Tibial artery (tissue), 4 donors: ENCODE data around the gene PSMG3.

Experiments used
- DNase-seq, 2 donors: peaks; one replicate each; pipeline ENCODE4 v3.0.0-alpha.2; 2019
- H3K27ac ChIP-seq, 2 donors: fragments of 200-600 bp; sonication (generic) in 1 of 2; 1 replicate in 1 of 2; 2 replicates in 1 of 2; pipeline ENCODE4 v1.5.1; 2018 to 2019; ENCODE audit warnings: mild to moderate bottlenecking in 1 of 2
- H3K27me3 ChIP-seq, 2 donors: fragments of 200-600 bp; sonication (generic) in 1 of 2; one replicate each; pipeline versions ENCODE4 v1.5.1 to v1.6.0; 2016 to 2019
- H3K36me3 ChIP-seq, 3 donors: fragments of 200-600 bp; sonication (generic) in 2 of 3; one replicate each; pipeline ENCODE4 v1.5.1; 2016 to 2019; ENCODE audit warnings: mild to moderate bottlenecking in 2 of 3
- H3K4me1 ChIP-seq, 4 donors: fragments of 200-600 bp; sonication (generic) in 2 of 4; 1 replicate in 3 of 4; 2 replicates in 1 of 4; pipeline ENCODE4 v1.5.1; 2016 to 2019
- H3K4me3 ChIP-seq, 2 donors: fragments of 200-600 bp; sonication (generic) in 1 of 2; 1 replicate in 1 of 2; 2 replicates in 1 of 2; pipeline ENCODE4 v1.5.1; 2018 to 2019; ENCODE audit warnings: mild to moderate bottlenecking in 2 of 2
- H3K9me3 ChIP-seq, 3 donors: fragments of 200-600 bp; sonication (generic) in 1 of 3; one replicate each; pipeline ENCODE4 v1.5.1; 2016 to 2019
- CTCF ChIP-seq, 2 experiments: fragments of 200-600 bp in 1 of 2; fragments of 450-650 bp in 1 of 2; IDR thresholded peaks; one replicate each; pipeline ENCODE4 v1.5.1; 2017 to 2019; ENCODE audit warnings: antibody characterized with exemption in 2 of 2, mild to moderate bottlenecking in 1 of 2, moderate library complexity in 1 of 2
- intact Hi-C: fragments of 100-400 bp; cut with DNase I; formaldehyde crosslinking; loops from one replicate; pipeline ENCODE4 v1.15.0; 2023; ENCODE audit warnings: low total_unique reads

PSMG3 gene

GRCh38 chr7:1550005-1550845, 19.6 kb downstream of the PSMG3 start:
- TF ChIP-seq CTCF (IDR thresholded peaks at IDR 0.05) = no peak
- Histone ChIP-seq H3K27ac (no peak overlapping the region), H3K36me3 (peaks cover 0 to 43% (median 2%) of the 10 kb centered on the region in 3 donors), H3K4me3 (no peak overlapping the region), H3K9me3 (no peaks in the 10 kb centered on the region), H3K4me1 (peaks cover 0 to 7% (median 2%) of the 10 kb centered on the region in 4 donors), H3K27me3 (no peaks in the 10 kb centered on the region)
- intact Hi-C loops = no loop called here
- DNase-seq = no peak

GRCh38 chr7:1549357-1550004, 20.4 kb downstream of the PSMG3 start:
- intact Hi-C loops = no loop called here
- H3K27me3 ChIP-seq = no peaks in the 10 kb centered on the region
- H3K4me3 ChIP-seq = no peak overlapping the region
- no peak for DNase-seq
- peaks cover 0 to 4% (median 0%) of the 10 kb centered on the region in 4 donors for H3K4me1 ChIP-seq
- TF ChIP-seq CTCF (IDR thresholded peaks at IDR 0.05) = no peak
- H3K36me3 ChIP-seq = peaks cover 1 to 50% (median 9%) of the 10 kb centered on the region in 3 donors
- H3K9me3 ChIP-seq = no peaks in the 10 kb centered on the region
- no peak overlapping the region for H3K27ac ChIP-seq

GRCh38 chr7:1548944-1549343, 20.9 kb downstream of the PSMG3 start:
- Histone ChIP-seq H3K27me3 (no peaks in the 10 kb centered on the region), H3K4me1 (peaks cover 0 to 4% (median 0%) of the 10 kb centered on the region in 4 donors), H3K27ac (no peak overlapping the region), H3K36me3 (peaks cover 4 to 55% (median 15%) of the 10 kb centered on the region in 3 donors), H3K9me3 (no peaks in the 10 kb centered on the region), H3K4me3 (no peak overlapping the region)
- no peak for TF ChIP-seq CTCF (IDR thresholded peaks at IDR 0.05)
- intact Hi-C loops = no loop called here
- no peak for DNase-seq

- H3K36me3 ChIP-seq = peaks cover 4 to 60% (median 20%) of the 10 kb centered on the region in 3 donors
- intact Hi-C loops = no loop called here
- H3K9me3 ChIP-seq = no peaks in the 10 kb centered on the region
- peaks cover 0 to 4% (median 0%) of the 10 kb centered on the region in 4 donors for H3K4me1 ChIP-seq
- H3K27ac ChIP-seq = no peak overlapping the region
- no peak overlapping the region for H3K4me3 ChIP-seq
- H3K27me3 ChIP-seq = no peaks in the 10 kb centered on the region
- TF ChIP-seq CTCF (IDR thresholded peaks at IDR 0.05) = no peak
- DNase-seq = no peak
Measured at GRCh38 chr7:1548438-1548831, 21.4 kb downstream of the PSMG3 start.

GRCh38 chr7:1547777-1548437, 21.9 kb downstream of the PSMG3 start:
- no peak for DNase-seq
- Histone ChIP-seq H3K36me3 (peaks cover 5 to 66% (median 25%) of the 10 kb centered on the region in 3 donors), H3K4me1 (peaks cover 0 to 4% (median under 1%) of the 10 kb centered on the region in 4 donors), H3K27ac (no peak overlapping the region), H3K4me3 (no peak overlapping the region), H3K27me3 (no peaks in the 10 kb centered on the region), H3K9me3 (no peaks in the 10 kb centered on the region)
- no peak for TF ChIP-seq CTCF (IDR thresholded peaks at IDR 0.05)
- intact Hi-C loops = no loop called here
